HepG2 (cell line): Measurements from ENCODE around the gene LDLRAD3. TPM values are rescaled to one million over a fixed set of nuclear protein-coding genes. Genes with fewer than 3 reads are reported as not detected.

Experiments used
- ATAC-seq: fragments of 200-7000 bp; cut with Tn5 transposase; 3 replicates; pipeline ENCODE4 v1.9.1; 2020; ENCODE audit warnings: mild to moderate bottlenecking, moderate library complexity
- BruUV-seq: library from RNA; stranded (reverse); fragments of 400-500 nt; replicated peaks from 2 replicates; lab custom pipeline; 2021; lab: Mats Ljungman, UMichigan
- CTCF ChIA-PET: fragments of 300-600 bp; formaldehyde crosslinking; extraction: SDS; loops from one replicate; lab custom pipeline; 2021; ENCODE audit warnings: low total read pairs, inconsistent platforms, low intra/inter-chr PET ratio; lab: Yijun Ruan, JAX
- POLR2A ChIA-PET: fragments of 350-600 bp; sonication (Branson Sonifier 250); formaldehyde crosslinking; loops from one replicate; lab custom pipeline; 2020; ENCODE audit warnings: antibody characterized with exemption, inconsistent platforms; lab: Yijun Ruan, JAX
- DNase-seq: peaks from one replicate; pipeline ENCODE4 v3.0.0-alpha.2; 2015; ENCODE audit warnings: low spot score
- FAIRE-seq: peaks from 3 replicates; lab custom pipeline; 2011; peaks lifted over from hg19 to GRCh38; lab: Jason Lieb, UNC
- H2AFZ ChIP-seq: one replicate; pipeline ENCODE4 v1.6.1; 2011; ENCODE audit warnings: low read length, inconsistent platforms
- H3K27ac ChIP-seq: fragments of 300-600 bp; 3 replicates; pipeline ENCODE4 v1.8.0; 2011; ENCODE audit warnings: mixed run types, mild to moderate bottlenecking, mixed read lengths, low read length, inconsistent platforms; ENCODE audit not compliant: insufficient read depth; ENCODE audit errors: extremely low read length
- H3K27me3 ChIP-seq, 2 experiments: fragments of 200-600 bp in 1 of 2; 2 replicates in 1 of 2; 3 replicates in 1 of 2; pipeline versions ENCODE4 v1.6.0 to v1.8.0; 2011; ENCODE audit warnings: low read length in 2 of 2, mild to moderate bottlenecking in 2 of 2, moderate library complexity in 2 of 2, inconsistent platforms in 1 of 2; ENCODE audit not compliant: insufficient read depth in 2 of 2, control insufficient read depth in 1 of 2
- H3K36me3 ChIP-seq, 2 experiments: fragments of 200-600 bp in 1 of 2; replicated peaks in 1 of 2; 2 replicates in 1 of 2; 3 replicates in 1 of 2; pipeline versions ENCODE4 v1.5.1 to v1.8.0; 2011; ENCODE audit warnings: low read length in 2 of 2, inconsistent platforms in 1 of 2; ENCODE audit not compliant: insufficient read depth in 2 of 2, control insufficient read depth in 1 of 2
- H3K4me1 ChIP-seq: 2 replicates; pipeline ENCODE4 v1.5.1; 2012; ENCODE audit warnings: low read length, inconsistent platforms; ENCODE audit not compliant: insufficient read depth
- H3K4me2 ChIP-seq: 2 replicates; pipeline ENCODE4 v1.6.0; 2011; ENCODE audit warnings: low read depth, low read length, inconsistent platforms
- H3K4me3 ChIP-seq, 3 experiments: fragments of 200-600 bp in 1 of 3; sonication (generic), shearing (Covaris generic) in 1 of 3; replicated peaks in 1 of 3; 2 replicates each; pipeline ENCODE4 v1.5.1; 2011 to 2016; ENCODE audit warnings: low read length in 3 of 3, inconsistent platforms in 2 of 3, low read depth in 2 of 3, mild to moderate bottlenecking in 2 of 3, control low read depth in 1 of 3, mixed read lengths in 1 of 3; ENCODE audit not compliant: insufficient read depth in 1 of 3
- H3K79me2 ChIP-seq: one replicate; pipeline ENCODE4 v1.6.1; 2011; ENCODE audit warnings: low read length, inconsistent platforms; ENCODE audit not compliant: insufficient read depth
- H3K9ac ChIP-seq: 2 replicates; pipeline ENCODE4 v1.6.0; 2011; ENCODE audit warnings: mild to moderate bottlenecking, low read depth, low read length, inconsistent platforms; ENCODE audit not compliant: insufficient read depth
- H3K9me3 ChIP-seq: 2 replicates; pipeline ENCODE4 v1.5.1; 2012; ENCODE audit warnings: mild to moderate bottlenecking, low read length
- H4K20me1 ChIP-seq: 2 replicates; pipeline ENCODE4 v1.6.0; 2011; ENCODE audit warnings: inconsistent platforms, mild to moderate bottlenecking, low read length, moderate library complexity; ENCODE audit not compliant: insufficient read depth
- CBX2 ChIP-seq, 2 experiments: fragments of 200-600 bp in 1 of 2; sonication (generic); formaldehyde crosslinking in 1 of 2; IDR thresholded peaks; 2 replicates each; pipeline versions ENCODE4 v1.7.0 to v1.8.1; 2018 to 2022; ENCODE audit warnings: low read depth in 2 of 2, low read length in 1 of 2, mild to moderate bottlenecking in 1 of 2, missing genetic modification reagents in 1 of 2
- CENPT ChIP-seq: sonication (generic); formaldehyde crosslinking; IDR thresholded peaks from 2 replicates; pipeline ENCODE4 v1.8.0; 2022; ENCODE audit warnings: low read depth, mild to moderate bottlenecking, moderate library complexity, missing genetic modification reagents
- ELF3 ChIP-seq: IDR thresholded peaks from 2 replicates; pipeline ENCODE4 v1.6.1; 2016; ENCODE audit warnings: missing genetic modification reagents, missing compliant biosample characterization
- ELK4 ChIP-seq: sonication (generic); formaldehyde crosslinking; IDR thresholded peaks from 2 replicates; pipeline ENCODE4 v1.9.0; 2021; ENCODE audit warnings: missing genetic modification reagents, borderline replicate concordance
- FOXA1 ChIP-seq, 2 experiments: fragments of 450-650 bp in 1 of 2; sonication (generic) in 1 of 2; formaldehyde crosslinking in 1 of 2; IDR thresholded peaks; 2 replicates each; pipeline versions ENCODE4 v1.4.0 to v1.6.1; 2016 to 2020; ENCODE audit warnings: missing genetic modification reagents in 1 of 2
- FOXM1 ChIP-seq: sonication (generic); formaldehyde crosslinking; IDR thresholded peaks from 2 replicates; pipeline ENCODE4 v1.5.0; 2020; ENCODE audit warnings: missing genetic modification reagents
- MATR3 ChIP-seq: sonication (generic); formaldehyde crosslinking; IDR thresholded peaks from 2 replicates; pipeline ENCODE4 v1.4.0; 2020; ENCODE audit warnings: missing genetic modification reagents
- MEIS2 ChIP-seq: sonication (generic); formaldehyde crosslinking; IDR thresholded peaks from 2 replicates; pipeline ENCODE4 v1.9.0; 2021; ENCODE audit warnings: mild to moderate bottlenecking, missing genetic modification reagents
- RORA ChIP-seq: sonication (generic); formaldehyde crosslinking; IDR thresholded peaks from 2 replicates; pipeline ENCODE4 v1.5.0; 2020; ENCODE audit warnings: mild to moderate bottlenecking, missing genetic modification reagents, moderate library complexity
- ZFP82 ChIP-seq: sonication (generic); formaldehyde crosslinking; IDR thresholded peaks from 2 replicates; pipeline ENCODE4 v1.5.1; 2020; ENCODE audit warnings: mild to moderate bottlenecking, missing genetic modification reagents, borderline replicate concordance
- ZNF160 ChIP-seq: sonication (generic); formaldehyde crosslinking; IDR thresholded peaks from 2 replicates; pipeline ENCODE4 v1.8.0; 2022; ENCODE audit warnings: mild to moderate bottlenecking, inconsistent platforms, missing genetic modification reagents
- ZNF207 ChIP-seq: fragments of 450-650 bp; IDR thresholded peaks from 2 replicates; pipeline ENCODE4 v1.6.1; 2016; ENCODE audit warnings: antibody characterized with exemption, borderline replicate concordance
- ZNF33B ChIP-seq: sonication (generic); formaldehyde crosslinking; IDR thresholded peaks from 2 replicates; pipeline ENCODE4 v1.5.1; 2020; ENCODE audit warnings: mild to moderate bottlenecking, missing genetic modification reagents
- WGBS: methylation state at CpG from one replicate; pipeline ENCODE4 v1.1.6; 2017; ENCODE audit warnings: low lambda C conversion rate; 5-methylcytosine and 5-hydroxymethylcytosine counted together
- in situ Hi-C: cut with HindIII; loops from 2 replicates; pipeline ENCODE4 v1.10.0; 2017; ENCODE audit warnings: low pct_unique_long_range_greater_than_20kb; ENCODE audit not compliant: extremely low pct_ligation_motif_present
- intact Hi-C: fragments of 100-400 bp; cut with micrococcal nuclease; formaldehyde crosslinking; loops from one replicate; pipeline ENCODE4 v1.10.0; 2022; ENCODE audit not compliant: unreplicated experiment
- polyA plus RNA-seq, 8 experiments: library from polyadenylated mRNA; depleted of rRNA in 3 of 8; stranded (reverse) in 7 of 8; unstranded in 1 of 8; fragments of >200 nt; fragmentation: Illumina TruSeq in 4 of 8; extraction: Trizol in 4 of 8; gene quantifications; 2 replicates each; pipeline versions ENCODE4 v1.2.1 to v1.2.3, GENCODE V29; 2011 to 2016; ENCODE audit warnings: low read depth in 4 of 8, missing spikeins in 1 of 8, mixed read lengths in 1 of 8; ENCODE audit not compliant: insufficient read depth in 1 of 8
- total RNA-seq, 5 experiments: library from RNA; depleted of rRNA; stranded (reverse); fragments of >200 nt; fragmentation: Illumina TruSeq; extraction: Trizol; gene quantifications; 2 replicates each; pipeline ENCODE4 v1.2.3, GENCODE V29; 2016; ENCODE audit warnings: low read depth in 1 of 5
- TF ChIP-seq, protein P1 (sequence below): sonication (generic); formaldehyde crosslinking; IDR thresholded peaks from 2 replicates; pipeline ENCODE4 v1.4.0; 2020; ENCODE audit warnings: mild to moderate bottlenecking, low read depth, missing genetic modification reagents
- TF ChIP-seq, protein P2 (sequence below): sonication (generic); formaldehyde crosslinking; IDR thresholded peaks from 2 replicates; pipeline ENCODE4 v1.4.0; 2020; ENCODE audit warnings: missing genetic modification reagents
- TF ChIP-seq, protein P3 (sequence below): sonication (generic); formaldehyde crosslinking; IDR thresholded peaks from 2 replicates; pipeline ENCODE4 v1.4.0; 2020; ENCODE audit warnings: missing genetic modification reagents, borderline replicate concordance

The LDLRAD3 gene
- total and polyA plus RNA-seq, 2 of the 13 experiments (the other 11 are each of a cell fraction or from before 2014, with no cell fraction given): 0.50 to 0.60 TPM

DNA sequence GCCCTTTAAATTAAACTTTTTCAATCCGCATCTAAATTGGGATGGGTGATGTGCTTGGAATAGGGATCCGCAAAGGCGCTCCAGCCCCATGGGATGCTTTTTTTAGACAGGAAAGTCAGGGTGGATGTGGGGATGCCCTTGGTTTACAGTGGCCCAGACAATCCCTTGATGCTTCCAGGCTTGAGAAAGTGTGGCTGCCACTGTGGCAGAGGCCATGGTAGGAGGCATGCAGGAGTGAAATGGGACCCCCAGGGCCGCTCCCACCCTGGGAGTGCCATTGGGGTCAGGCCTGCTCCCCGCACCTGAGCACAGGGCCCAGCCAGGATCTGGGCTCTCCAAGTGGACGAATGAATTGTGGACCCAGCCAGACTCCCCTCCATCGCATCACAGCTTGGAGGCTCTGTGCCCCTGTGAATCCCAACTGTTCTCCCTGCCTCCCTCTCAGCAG is 269.6 kb downstream of the LDLRAD3 start (continued):
- TF ChIP-seq, protein P1, sequence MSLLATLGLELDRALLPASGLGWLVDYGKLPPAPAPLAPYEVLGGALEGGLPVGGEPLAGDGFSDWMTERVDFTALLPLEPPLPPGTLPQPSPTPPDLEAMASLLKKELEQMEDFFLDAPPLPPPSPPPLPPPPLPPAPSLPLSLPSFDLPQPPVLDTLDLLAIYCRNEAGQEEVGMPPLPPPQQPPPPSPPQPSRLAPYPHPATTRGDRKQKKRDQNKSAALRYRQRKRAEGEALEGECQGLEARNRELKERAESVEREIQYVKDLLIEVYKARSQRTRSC (CRISPR knock-in tag): no peak
- TF ChIP-seq MATR3 (CRISPR knock-in tag) (no peak), CENPT (no peak), FOXM1 (CRISPR knock-in tag) (no peak), ELK4 (CRISPR knock-in tag) (no peak)

GRCh38 chr11:36214480-36214879 is 270.6 kb downstream of the LDLRAD3 start:
- POLR2A ChIA-PET: no interaction called here
- FAIRE-seq (no peak), ATAC-seq (no peak), DNase-seq (no peak)
- Histone ChIP-seq H3K27me3 (no peaks in the 10 kb centered on the region; a peak in 2 of 5 replicates), H2AFZ (no peak overlapping the region), H3K4me3 (no peak overlapping the region), H3K9me3 (no peaks in the 10 kb centered on the region), H3K4me1 (no peaks in the 10 kb centered on the region), H3K27ac (no peak overlapping the region), H3K9ac (no peak overlapping the region), H3K79me2 (no peaks in the 10 kb centered on the region), H4K20me1 (no peaks in the 10 kb centered on the region), H3K36me3 (no peaks in the 10 kb centered on the region), H3K4me2 (no peak overlapping the region)
- in situ Hi-C loops: no loop called here
- intact Hi-C loops: no loop called here
- no TSS peak for BruUV-seq
- CTCF ChIA-PET: no interaction called here
- WGBS: 3% methylated on average over 2 of the region's 3 CpGs
- TF ChIP-seq FOXA1 (IDR thresholded peaks at IDR 0.05) (no peak), FOXA1 (CRISPR knock-in tag; IDR thresholded peaks at IDR 0.05) (no peak), ZNF160 (CRISPR knock-in tag) (no peak), RORA (no peak), ZNF207 (no peak), ZNF33B (CRISPR knock-in tag) (no peak), CBX2 (IDR thresholded peaks at IDR 0.05; ENCODE audit: low read depth, low read length) (no peak), CBX2 (CRISPR knock-in tag; IDR thresholded peaks at IDR 0.05; ENCODE audit: low read depth) (no peak), ZFP82 (CRISPR knock-in tag) (no peak), ELF3 (CRISPR knock-in tag) (no peak), MEIS2 (no peak)
- TF ChIP-seq, protein P2, sequence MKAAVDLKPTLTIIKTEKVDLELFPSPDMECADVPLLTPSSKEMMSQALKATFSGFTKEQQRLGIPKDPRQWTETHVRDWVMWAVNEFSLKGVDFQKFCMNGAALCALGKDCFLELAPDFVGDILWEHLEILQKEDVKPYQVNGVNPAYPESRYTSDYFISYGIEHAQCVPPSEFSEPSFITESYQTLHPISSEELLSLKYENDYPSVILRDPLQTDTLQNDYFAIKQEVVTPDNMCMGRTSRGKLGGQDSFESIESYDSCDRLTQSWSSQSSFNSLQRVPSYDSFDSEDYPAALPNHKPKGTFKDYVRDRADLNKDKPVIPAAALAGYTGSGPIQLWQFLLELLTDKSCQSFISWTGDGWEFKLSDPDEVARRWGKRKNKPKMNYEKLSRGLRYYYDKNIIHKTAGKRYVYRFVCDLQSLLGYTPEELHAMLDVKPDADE (CRISPR knock-in tag): no peak
- TF ChIP-seq, protein P3, sequence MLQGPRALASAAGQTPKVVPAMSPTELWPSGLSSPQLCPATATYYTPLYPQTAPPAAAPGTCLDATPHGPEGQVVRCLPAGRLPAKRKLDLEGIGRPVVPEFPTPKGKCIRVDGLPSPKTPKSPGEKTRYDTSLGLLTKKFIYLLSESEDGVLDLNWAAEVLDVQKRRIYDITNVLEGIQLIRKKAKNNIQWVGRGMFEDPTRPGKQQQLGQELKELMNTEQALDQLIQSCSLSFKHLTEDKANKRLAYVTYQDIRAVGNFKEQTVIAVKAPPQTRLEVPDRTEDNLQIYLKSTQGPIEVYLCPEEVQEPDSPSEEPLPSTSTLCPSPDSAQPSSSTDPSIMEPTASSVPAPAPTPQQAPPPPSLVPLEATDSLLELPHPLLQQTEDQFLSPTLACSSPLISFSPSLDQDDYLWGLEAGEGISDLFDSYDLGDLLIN: no peak
